ENCODE data around the gene FRMD4A. TPM values are rescaled to one million over a fixed set of nuclear protein-coding genes. Genes with fewer than 3 reads are reported as not detected.

The FRMD4A gene
- total and polyA plus RNA-seq, 10 of the 15 experiments (the other 5 are each of a cell fraction or from before 2014, with no cell fraction given) = 17.8 to 75.2 (median 39.1) TPM

DNA sequence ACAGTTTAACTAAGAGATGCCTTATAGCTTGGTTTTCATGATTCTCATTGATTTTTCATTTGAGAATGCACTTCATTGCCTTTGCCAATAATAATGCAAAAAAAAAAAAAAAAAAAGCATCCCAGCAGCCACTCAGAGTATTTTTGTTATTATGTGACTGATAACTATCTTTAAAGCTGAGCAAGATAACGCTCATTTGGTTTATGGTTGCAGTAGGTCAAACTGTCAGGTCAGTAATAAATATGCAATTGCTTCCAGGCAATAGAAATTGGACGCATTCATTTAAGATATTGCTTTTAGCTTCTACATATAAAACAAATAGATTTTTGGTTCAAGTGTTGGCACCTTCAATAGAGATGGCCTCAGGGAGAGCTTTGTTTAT is 528.8 kb downstream of the FRMD4A start (continued):
- TF ChIP-seq, protein P1, sequence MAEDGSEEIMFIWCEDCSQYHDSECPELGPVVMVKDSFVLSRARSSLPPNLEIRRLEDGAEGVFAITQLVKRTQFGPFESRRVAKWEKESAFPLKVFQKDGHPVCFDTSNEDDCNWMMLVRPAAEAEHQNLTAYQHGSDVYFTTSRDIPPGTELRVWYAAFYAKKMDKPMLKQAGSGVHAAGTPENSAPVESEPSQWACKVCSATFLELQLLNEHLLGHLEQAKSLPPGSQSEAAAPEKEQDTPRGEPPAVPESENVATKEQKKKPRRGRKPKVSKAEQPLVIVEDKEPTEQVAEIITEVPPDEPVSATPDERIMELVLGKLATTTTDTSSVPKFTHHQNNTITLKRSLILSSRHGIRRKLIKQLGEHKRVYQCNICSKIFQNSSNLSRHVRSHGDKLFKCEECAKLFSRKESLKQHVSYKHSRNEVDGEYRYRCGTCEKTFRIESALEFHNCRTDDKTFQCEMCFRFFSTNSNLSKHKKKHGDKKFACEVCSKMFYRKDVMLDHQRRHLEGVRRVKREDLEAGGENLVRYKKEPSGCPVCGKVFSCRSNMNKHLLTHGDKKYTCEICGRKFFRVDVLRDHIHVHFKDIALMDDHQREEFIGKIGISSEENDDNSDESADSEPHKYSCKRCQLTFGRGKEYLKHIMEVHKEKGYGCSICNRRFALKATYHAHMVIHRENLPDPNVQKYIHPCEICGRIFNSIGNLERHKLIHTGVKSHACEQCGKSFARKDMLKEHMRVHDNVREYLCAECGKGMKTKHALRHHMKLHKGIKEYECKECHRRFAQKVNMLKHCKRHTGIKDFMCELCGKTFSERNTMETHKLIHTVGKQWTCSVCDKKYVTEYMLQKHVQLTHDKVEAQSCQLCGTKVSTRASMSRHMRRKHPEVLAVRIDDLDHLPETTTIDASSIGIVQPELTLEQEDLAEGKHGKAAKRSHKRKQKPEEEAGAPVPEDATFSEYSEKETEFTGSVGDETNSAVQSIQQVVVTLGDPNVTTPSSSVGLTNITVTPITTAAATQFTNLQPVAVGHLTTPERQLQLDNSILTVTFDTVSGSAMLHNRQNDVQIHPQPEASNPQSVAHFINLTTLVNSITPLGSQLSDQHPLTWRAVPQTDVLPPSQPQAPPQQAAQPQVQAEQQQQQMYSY (CRISPR knock-in tag; IDR thresholded peaks at IDR 0.05) = no peak
- no peak for TF ChIP-seq ZZZ3 (IDR thresholded peaks at IDR 0.05; ENCODE audit: control insufficient read depth, insufficient read length, low read depth)
- no peak for TF ChIP-seq RFX5 (IDR thresholded peaks at IDR 0.05; ENCODE audit: low read depth, low read length)
- no peak for TF ChIP-seq TCF3 (IDR thresholded peaks at IDR 0.05; ENCODE audit: borderline replicate concordance, insufficient read depth, low read depth, low read length)
- no peak for TF ChIP-seq CBX3 (IDR thresholded peaks at IDR 0.05; ENCODE audit: borderline replicate concordance, low read depth)
- TF ChIP-seq TBL1XR1 (IDR thresholded peaks at IDR 0.05; ENCODE audit: low read depth, low read length) = no peak
- no peak for TF ChIP-seq BMI1 (IDR thresholded peaks at IDR 0.05; ENCODE audit: borderline replicate concordance)

DNA sequence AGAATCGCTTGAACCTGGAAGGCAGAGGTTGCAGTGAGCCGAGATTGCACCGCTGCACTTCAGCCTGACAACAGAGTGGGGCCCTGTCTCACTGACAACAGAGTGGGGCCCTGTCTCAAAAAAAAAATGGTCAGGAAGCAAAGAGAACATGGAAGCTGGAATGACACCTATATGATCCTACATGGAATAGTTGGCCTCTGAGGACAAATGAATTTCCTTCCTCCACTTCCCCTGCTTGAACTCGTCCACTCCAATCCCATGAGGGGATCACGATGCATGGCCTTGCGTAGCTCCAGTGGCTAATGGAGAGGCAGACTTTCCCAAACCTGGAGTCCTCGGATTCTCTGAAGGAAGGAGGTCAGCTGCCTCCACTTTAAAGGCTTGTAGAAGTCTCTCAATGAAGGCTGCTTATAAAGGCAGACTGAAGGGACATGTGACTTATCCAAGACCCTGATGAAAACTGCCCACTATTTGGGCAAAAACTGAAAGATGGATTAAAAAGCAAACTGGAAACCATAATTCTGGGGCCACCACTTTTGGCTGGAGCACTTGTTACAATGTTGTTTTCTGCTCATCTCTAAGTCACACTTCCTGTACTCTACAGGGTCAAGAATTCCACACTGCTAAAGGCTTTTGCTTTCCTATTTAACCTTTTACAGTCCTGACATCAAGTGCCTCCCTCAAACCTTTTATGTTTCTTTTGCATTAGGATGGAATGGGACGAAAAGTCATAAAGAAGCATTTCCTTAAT is 529.4 kb downstream of the FRMD4A start:
- Histone ChIP-seq H3K4me2 (ENCODE audit: control insufficient read depth, insufficient read depth) (no peak overlapping the region), H2AFZ (ENCODE audit: control insufficient read depth, low read depth, low read length) (no peak overlapping the region), H3K27me3 (replicated peaks in 1 of 2; ENCODE audit: control insufficient read depth in 2 of 2, insufficient read depth in 2 of 2, low read length in 1 of 2) (no peaks in the 10 kb centered on the region), H3K79me2 (ENCODE audit: control insufficient read depth, insufficient read depth, low read length) (no peaks in the 10 kb centered on the region), H3K4me3 (no peak overlapping the region), H3K9ac (ENCODE audit: control insufficient read depth, insufficient read depth, low read length) (no peak overlapping the region), H4K20me1 (ENCODE audit: control insufficient read depth, insufficient read depth) (no peaks in the 10 kb centered on the region), H3K4me1 (ENCODE audit: control insufficient read depth, insufficient read depth, low read length) (no peaks in the 10 kb centered on the region), H3K9me3 (replicated peaks; ENCODE audit: control insufficient read depth, insufficient read depth, low read length) (no peaks in the 10 kb centered on the region; the same call in 2 of the 3 replicates), H3K27ac (ENCODE audit: control insufficient read depth, insufficient read depth) (no peak overlapping the region), H3K36me3 (ENCODE audit: control insufficient read depth in 2 of 2, insufficient read depth in 2 of 2, low read length in 1 of 2) (no peaks in the 10 kb centered on the region)
- TF ChIP-seq NFYB (IDR thresholded peaks at IDR 0.05; ENCODE audit: insufficient read depth, low read depth, low read length) = no peak
- TF ChIP-seq POLR2AphosphoS5 (IDR thresholded peaks at IDR 0.05; ENCODE audit: low read length) = no peak
- BruUV-seq (replicated peaks) = no TSS peak
- WGBS (ENCODE audit: insufficient coverage, insufficient replicate concordance, low lambda C conversion rate, missing lambda C conversion rate) = 55% methylated on average over 8 of the region's 8 CpGs
- intact Hi-C loops (cut with micrococcal nuclease; ENCODE audit: unreplicated experiment) = no loop called here
- DNase-seq (ENCODE audit: low read depth, low spot score) (no peak), FAIRE-seq (no peak), ATAC-seq (no peak)
- in situ Hi-C loops (cut with MboI) = no loop called here
- ChIA-PET RAD21 (ENCODE audit: unreplicated experiment) (interaction anchor here (0.6 kb wide), 1 partner anchor 30 kb away, joined by 5 read pairs; no protein-coding TSS in a partner anchor), CTCF (interaction anchor here (0.9 to 1.9 kb wide), 2 partner anchors 13 to 17 kb away, joined by 3 to 7 read pairs; no protein-coding TSS in a partner anchor), POLR2A (interaction anchor here (0.5 to 0.6 kb wide), 2 partner anchors 62 to 162 kb away, joined by 3 to 5 read pairs; no protein-coding TSS in a partner anchor), SMC1A (ENCODE audit: uncharacterized antibody, unreplicated experiment) (interaction anchor here (0.7 to 1.9 kb wide), 5 partner anchors 9 to 293 kb away, joined by 3 to 8 read pairs (median 4); no protein-coding TSS in a partner anchor)

Measured in GM12878 (cell line).